GM10266 (cell line): ENCODE results near the gene HLA-DMB.

ENCODE experiments used
- DNase-seq: peaks from one replicate; pipeline ENCODE4 v3.0.0; 2012; ENCODE audit errors: extremely low spot score
- CTCF ChIP-seq: IDR thresholded peaks from 2 replicates; pipeline ENCODE4 v1.5.1; 2012; ENCODE audit warnings: mild to moderate bottlenecking, low read depth; ENCODE audit not compliant: control insufficient read depth, insufficient read depth; ENCODE audit errors: missing control alignments

The HLA-DMB gene

GRCh38 chr6:32971242-32971580 is 30.4 kb upstream of the HLA-DMB start:
- DNase-seq, result no peak
- TF ChIP-seq CTCF, result no peak

- DNase-seq, result peak; percentile 80
- TF ChIP-seq CTCF, result no peak
Measured at GRCh38 chr6:32970413-32971241, 29.8 kb upstream of the HLA-DMB start.

GRCh38 chr6:32969685-32970412 is 29.0 kb upstream of the HLA-DMB start:
- peak; percentile 5 for TF ChIP-seq CTCF
- DNase-seq, result peak; percentile 38

- peak; percentile 17 for TF ChIP-seq CTCF
- no peak for DNase-seq
Measured at GRCh38 chr6:32968867-32969684, 28.2 kb upstream of the HLA-DMB start.

GRCh38 chr6:32968093-32968866 is 27.5 kb upstream of the HLA-DMB start, which contains the start of gene BRD2:
TSS of gene BRD2 (plus strand) at chr6:32968594. CDS start at chr6:32972899, 4,305 bp downstream.
- TF ChIP-seq CTCF, result no peak
- peak; percentile 88 for DNase-seq

GRCh38 chr6:32967151-32968091 is 26.6 kb upstream of the HLA-DMB start:
- peak; percentile 75 for TF ChIP-seq CTCF
- DNase-seq, result no peak
